HG03558 (cell line): ENCODE measurements around the gene APOO.

Experiments
- ATAC-seq: cut with Tn5 transposase; IDR thresholded peaks from one replicate; pipeline ENCODE4 v1.9.1; 2021; ENCODE audit warnings: moderate number of reproducible peaks; ENCODE audit not compliant: unreplicated experiment; ENCODE audit errors: extremely low read depth

APOO gene

DNA sequence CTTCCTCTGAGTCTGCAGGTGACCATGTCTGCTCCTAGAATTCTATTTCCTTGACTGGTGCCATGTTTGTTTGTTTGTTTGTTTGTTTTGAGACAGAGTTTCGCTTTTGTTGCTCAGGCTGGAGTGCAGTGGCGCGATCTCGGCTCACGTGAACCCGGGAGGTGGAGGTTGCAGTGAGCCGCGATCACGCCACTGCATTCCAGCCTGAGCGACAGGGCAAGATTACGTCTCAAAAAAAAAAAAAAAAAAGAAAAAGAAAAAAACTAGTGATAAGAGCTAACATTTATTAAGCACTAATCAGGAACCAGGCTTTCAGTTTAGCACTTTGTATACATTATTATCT, 117.6 kb downstream of the APOO start:
- ATAC-seq: no peak

DNA sequence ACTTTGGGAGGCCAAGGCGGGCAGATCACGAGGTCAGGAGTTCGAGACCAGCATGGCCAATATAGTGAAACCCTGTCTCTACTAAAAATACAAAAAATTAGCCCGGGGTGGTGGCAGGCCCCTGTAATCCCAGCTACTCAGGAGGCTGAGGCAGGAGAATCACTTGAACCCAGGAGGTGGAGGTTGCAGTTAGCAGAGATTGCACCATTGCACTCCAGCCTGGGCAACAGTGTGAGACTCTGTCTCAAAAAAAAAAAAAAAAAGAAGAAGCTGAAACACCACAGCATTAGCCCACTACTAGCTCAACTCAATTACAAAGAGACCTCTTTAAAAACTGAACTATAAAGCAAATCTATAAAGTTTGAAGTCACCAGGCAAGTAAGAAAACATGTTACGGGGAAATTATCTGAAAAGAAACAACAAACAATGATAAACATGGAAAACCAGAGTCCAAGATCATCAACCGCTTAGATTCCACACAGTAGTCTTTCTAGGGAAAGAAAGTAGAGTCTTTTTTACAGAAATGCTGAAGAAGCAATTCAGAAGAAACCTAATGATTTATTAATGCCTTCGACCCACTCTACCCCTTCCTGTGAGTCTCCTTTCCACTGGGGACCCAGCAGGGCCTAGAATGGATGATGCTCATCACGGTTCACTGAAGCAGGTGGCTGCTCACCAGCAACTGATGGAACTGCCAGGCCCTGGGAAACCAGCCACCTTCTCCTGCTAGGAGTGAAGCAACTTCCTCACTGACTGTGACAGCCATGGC, 118.2 kb downstream of the APOO start:
- ATAC-seq: no peak

DNA sequence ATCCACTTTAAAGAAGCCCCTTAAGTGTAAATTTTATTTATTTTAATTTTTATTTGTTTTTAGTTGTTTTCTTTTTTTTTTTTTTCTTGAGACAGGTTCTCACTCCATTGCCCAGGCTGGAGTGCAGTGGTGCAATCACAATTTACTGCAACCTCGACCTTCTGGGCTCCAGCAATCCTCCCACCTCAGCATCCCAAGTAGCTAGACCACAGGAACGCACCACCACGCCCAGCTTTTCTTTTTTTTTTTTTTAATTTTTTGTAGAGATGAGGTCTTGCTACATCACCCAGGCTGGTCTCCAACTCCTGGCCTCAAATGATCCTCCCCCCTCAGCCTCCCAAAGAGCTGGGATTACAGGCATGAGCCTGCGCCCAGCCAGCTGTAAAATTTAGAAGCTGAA, 118.8 kb downstream of the APOO start:
- ATAC-seq: no peak

DNA sequence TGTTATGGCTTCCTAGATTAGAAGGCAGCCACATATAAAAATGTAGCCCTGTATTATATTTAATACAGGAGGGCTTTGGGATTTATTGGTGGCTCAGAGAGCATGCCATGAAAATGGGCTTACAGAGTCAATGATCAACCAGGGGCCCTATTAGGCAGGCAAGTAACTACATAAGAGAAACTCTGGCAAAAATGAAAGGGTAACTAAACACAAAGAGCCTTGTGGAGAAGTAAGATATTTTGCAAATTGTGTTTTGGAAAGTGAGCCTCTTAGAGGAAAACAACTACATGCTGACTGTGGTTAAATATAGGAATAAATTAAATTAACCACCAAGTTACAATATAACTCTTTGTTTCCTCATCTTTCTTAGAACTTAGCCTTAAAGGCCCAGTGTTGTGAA, 119.2 kb downstream of the APOO start:
- no peak for ATAC-seq

DNA sequence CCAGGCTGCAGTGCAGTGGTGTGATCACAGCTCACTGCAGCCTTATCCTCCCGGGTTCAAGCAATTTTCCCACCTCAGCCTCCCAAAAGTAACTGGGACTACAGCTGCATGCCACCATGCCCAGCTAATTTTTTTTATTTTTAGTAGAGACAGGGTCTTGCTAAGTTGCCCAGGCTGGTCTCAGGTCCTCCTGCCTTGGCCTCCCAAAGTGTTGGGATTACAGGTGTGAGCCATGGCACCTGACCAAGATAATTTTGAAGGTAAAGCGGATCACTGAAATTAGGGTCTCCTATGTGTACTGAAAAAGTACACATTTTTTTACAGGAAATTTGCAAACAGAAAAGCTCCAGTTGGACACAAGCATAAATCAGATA, 120.0 kb downstream of the APOO start:
- no peak for ATAC-seq

DNA sequence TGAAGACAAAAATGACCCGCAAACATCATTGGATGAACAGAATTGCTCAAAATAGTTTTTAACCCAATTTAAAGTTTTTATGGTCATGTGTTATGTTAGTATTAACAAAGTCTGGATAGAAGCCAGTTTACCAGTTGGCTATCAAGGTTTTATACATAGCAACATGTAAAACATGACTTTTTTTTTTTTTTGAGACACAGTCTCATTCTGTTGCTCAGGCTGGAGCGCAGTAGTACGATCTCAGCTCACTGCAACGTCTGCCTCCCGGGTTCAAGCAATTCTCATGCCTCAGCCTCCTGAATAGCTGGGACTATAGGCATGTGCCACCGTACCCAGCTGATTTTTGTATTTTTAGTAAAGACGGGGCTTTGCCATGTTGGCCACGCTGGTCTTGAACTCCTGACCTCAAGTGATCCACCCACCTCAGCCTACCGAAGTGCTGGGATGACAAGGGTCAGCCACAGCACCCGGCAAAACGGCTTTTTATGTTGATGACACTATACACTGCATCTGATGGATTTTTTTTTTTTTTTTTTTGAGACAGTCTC, 121.4 kb downstream of the APOO start:
- no peak for ATAC-seq

DNA sequence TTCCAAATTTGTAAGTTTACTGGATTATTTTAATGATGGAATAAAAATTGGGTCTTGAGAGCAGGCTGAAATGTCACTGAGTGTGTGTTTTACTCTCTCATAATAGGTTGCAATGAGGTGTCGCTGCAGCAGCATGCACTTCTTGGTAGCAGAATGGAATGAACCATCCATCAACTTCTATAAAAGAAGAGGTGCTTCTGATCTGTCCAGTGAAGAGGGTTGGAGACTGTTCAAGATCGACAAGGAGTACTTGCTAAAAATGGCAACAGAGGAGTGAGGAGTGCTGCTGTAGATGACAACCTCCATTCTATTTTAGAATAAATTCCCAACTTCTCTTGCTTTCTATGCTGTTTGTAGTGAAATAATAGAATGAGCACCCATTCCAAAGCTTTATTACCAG, 122.2 kb downstream of the APOO start:
- ATAC-seq: no peak

DNA sequence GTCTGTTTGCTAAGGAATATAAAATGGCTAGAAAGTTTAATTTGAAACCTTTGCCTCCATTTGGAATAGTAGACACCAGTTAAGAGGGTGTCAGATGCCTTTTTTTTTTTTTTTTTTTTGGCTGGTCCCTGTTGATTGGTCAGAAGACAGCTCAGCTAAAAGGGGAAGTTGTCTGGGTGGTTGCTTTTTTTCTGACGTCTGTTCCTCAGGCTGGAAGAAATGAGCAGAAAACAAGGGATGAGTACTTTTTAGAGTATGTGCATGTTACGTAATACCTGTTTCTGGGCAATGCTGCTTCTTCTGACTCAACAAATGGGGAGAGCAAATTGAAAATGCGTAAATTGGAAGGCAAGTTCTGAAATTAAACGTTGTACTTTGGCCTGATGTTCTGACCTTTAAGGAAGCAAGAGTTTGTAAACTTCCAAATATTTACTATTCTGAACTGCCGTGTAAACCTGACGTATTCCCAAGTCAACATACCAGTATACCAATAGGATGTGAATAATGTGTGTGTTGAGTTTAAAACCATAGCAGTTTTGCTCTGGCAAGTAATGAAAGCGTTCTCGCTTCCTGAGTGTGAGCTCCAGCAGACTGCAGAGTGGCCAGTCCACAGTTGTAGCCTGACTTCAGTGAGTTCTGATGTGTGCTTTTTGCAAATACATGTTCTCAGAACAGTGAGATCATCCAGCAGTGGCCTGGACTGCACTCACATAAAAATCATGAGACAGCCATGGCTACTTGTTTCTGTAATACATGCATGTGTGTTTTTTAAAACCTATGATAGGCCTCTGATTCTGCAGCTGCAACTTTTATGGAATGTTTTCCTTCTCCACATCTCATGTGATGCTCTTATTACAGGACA, 123.0 kb downstream of the APOO start:
- no peak for ATAC-seq

DNA sequence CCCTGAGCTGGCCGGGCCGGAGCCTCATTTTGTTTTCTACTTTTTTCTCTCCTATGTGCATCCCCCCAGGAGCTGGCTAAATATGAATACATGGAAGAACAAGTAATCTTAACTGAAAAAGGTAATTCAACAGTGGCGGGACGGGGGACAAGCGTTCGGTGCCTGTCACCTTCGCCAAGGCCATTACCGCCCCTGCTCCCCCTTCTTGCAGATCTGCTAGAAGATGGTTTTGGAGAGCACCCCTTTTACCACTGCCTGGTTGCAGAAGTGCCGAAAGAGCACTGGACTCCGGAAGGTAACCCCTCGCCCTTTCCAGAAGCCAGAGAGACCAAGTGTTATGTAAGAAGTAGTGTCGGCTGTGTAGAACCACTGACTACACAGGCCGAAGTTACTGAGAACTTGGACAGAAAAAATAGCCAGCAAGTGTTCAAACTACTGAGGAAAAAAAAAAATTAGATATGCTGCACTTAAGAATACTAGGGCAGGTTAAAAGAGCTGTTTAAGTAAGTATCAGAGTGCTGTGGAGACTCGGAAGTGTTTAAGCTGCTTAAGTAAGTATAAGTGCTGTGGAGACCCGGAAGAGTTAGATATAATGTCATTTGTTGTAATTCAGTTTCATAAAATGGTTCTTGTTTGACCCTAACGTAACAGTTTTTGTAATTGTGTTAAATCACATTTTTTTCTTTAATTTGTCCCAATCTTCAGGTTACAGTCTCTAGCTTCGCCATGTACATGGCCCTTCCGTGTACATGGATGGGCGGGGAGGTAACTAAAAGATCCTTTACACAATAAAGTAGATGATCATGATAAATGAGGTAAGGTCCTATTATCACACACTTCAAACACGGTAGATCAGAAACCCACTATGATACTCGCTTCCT, 123.9 kb downstream of the APOO start:
- no peak for ATAC-seq
